ENCODE data around the gene C12orf43.

GRCh38 chr12:120991965-120992364 lies 24.3 kb downstream of the C12orf43 start:
- no peak for TF ChIP-seq CTCF (IDR thresholded peaks at IDR 0.05; ENCODE audit: low read depth, low read length, missing input control)
- TF ChIP-seq ATF3 (IDR thresholded peaks at IDR 0.05): no peak
- TF ChIP-seq TAF1 (conservative IDR thresholded peaks at IDR 0.05): no peak
- no peak for TF ChIP-seq REST (IDR thresholded peaks at IDR 0.05)
- TF ChIP-seq MAX (IDR thresholded peaks at IDR 0.05): no peak
- TF ChIP-seq JUND (IDR thresholded peaks at IDR 0.05): no peak
- no peak for TF ChIP-seq RAD21 (IDR thresholded peaks at IDR 0.05)
- TF ChIP-seq SP1 (IDR thresholded peaks at IDR 0.05): no peak
- TF ChIP-seq GABPA (IDR thresholded peaks at IDR 0.05 in 1 of 2, conservative IDR thresholded peaks at IDR 0.05 in 1 of 2): no peak
